Skin of body (tissue), 2 donors: ENCODE measurements around the gene LZTR1. TPM values are rescaled to one million over a fixed set of nuclear protein-coding genes. Genes with fewer than 3 reads are reported as not detected.

Experiments used
- DNase-seq: peaks from one replicate; lab custom pipeline; 2025; lab: John Stamatoyannopoulos, UW
- total RNA-seq: library from RNA; depleted of rRNA; stranded (reverse); fragments of >200 nt; gene quantifications from one replicate; pipeline ENCODE4 v1.2.3, GENCODE V29; 2014

Gene LZTR1
- total RNA-seq, 1 donor from 2014 or later, result 33.7 TPM

GRCh38 chr22:20949698-20950183 lies 32.4 kb upstream of the LZTR1 start:
- DNase-seq, result no peak

- DNase-seq, result no peak
Measured at GRCh38 chr22:20951151-20951931, 30.8 kb upstream of the LZTR1 start.

GRCh38 chr22:20951932-20952380 lies 30.1 kb upstream of the LZTR1 start:
- DNase-seq, result no peak

GRCh38 chr22:20952544-20953341 lies 29.4 kb upstream of the LZTR1 start:
- no peak for DNase-seq

GRCh38 chr22:20953342-20953608 lies 28.8 kb upstream of the LZTR1 start:
- DNase-seq, result no peak

GRCh38 chr22:20953668-20954500 lies 28.2 kb upstream of the LZTR1 start:
- DNase-seq, result no peak

GRCh38 chr22:20955548-20955947 lies 26.5 kb upstream of the LZTR1 start:
- DNase-seq, result no peak

GRCh38 chr22:20956258-20957101 lies 25.6 kb upstream of the LZTR1 start:
- no peak for DNase-seq

GRCh38 chr22:20957102-20957682 lies 24.9 kb upstream of the LZTR1 start:
- no peak for DNase-seq

- DNase-seq, result no peak
Measured at GRCh38 chr22:20957683-20958431, 24.2 kb upstream of the LZTR1 start.

- no peak for DNase-seq
Measured at GRCh38 chr22:20959578-20960461, 22.3 kb upstream of the LZTR1 start.

GRCh38 chr22:20960609-20961008 lies 21.5 kb upstream of the LZTR1 start:
- no peak for DNase-seq

- no peak for DNase-seq
Measured at GRCh38 chr22:20962491-20962945, 19.6 kb upstream of the LZTR1 start.

GRCh38 chr22:20963201-20964052 lies 18.7 kb upstream of the LZTR1 start:
- DNase-seq, result no peak

GRCh38 chr22:20964090-20964798 lies 17.9 kb upstream of the LZTR1 start:
- no peak for DNase-seq

GRCh38 chr22:20964799-20965103 lies 17.3 kb upstream of the LZTR1 start:
- DNase-seq, result no peak
